NCI-H69 (cell line): Measurements from ENCODE around the gene SSUH2.
A peak's percentile ranks its signal among the peaks of the same experiment; 100 is the strongest.

Experiments
- DNase-seq: peaks from one replicate; lab custom pipeline; 2025; lab: John Stamatoyannopoulos, UW

Gene SSUH2

GRCh38 chr3:8610951-8611350 lies 33.6 kb downstream of the SSUH2 start:
- no peak for DNase-seq

GRCh38 chr3:8608791-8609467 lies 35.7 kb downstream of the SSUH2 start:
- DNase-seq, result no peak

- no peak for DNase-seq
These were observed 36.4 kb downstream of the SSUH2 start for GRCh38 chr3:8608041-8608790.

GRCh38 chr3:8607234-8608040 lies 37.2 kb downstream of the SSUH2 start:
- DNase-seq, result peak; percentile 9

GRCh38 chr3:8606701-8607231 lies 37.8 kb downstream of the SSUH2 start:
- DNase-seq, result no peak

- no peak for DNase-seq
These were observed 39.6 kb downstream of the SSUH2 start for GRCh38 chr3:8604988-8605387.

- no peak for DNase-seq
These were observed 40.6 kb downstream of the SSUH2 start for GRCh38 chr3:8604006-8604405.

- DNase-seq, result no peak
These were observed 41.4 kb downstream of the SSUH2 start for GRCh38 chr3:8603115-8603710.

- DNase-seq, result no peak
These were observed 44.1 kb downstream of the SSUH2 start for GRCh38 chr3:8600457-8600856.

GRCh38 chr3:8599146-8599545 lies 45.5 kb downstream of the SSUH2 start:
- no peak for DNase-seq

GRCh38 chr3:8597219-8597853 lies 47.3 kb downstream of the SSUH2 start:
- no peak for DNase-seq

- DNase-seq, result no peak
These were observed 48.0 kb downstream of the SSUH2 start for GRCh38 chr3:8596321-8597218.

GRCh38 chr3:8595695-8596115 lies 48.9 kb downstream of the SSUH2 start:
- DNase-seq, result no peak

GRCh38 chr3:8595252-8595651 lies 49.3 kb downstream of the SSUH2 start:
- DNase-seq, result no peak

- DNase-seq, result no peak
These were observed 51.4 kb downstream of the SSUH2 start for GRCh38 chr3:8593021-8593827.

GRCh38 chr3:8589880-8590556 lies 54.6 kb downstream of the SSUH2 start:
- no peak for DNase-seq

- DNase-seq, result no peak
These were observed 59.9 kb downstream of the SSUH2 start for GRCh38 chr3:8584661-8585060.

GRCh38 chr3:8581806-8582445 lies 62.7 kb downstream of the SSUH2 start:
- DNase-seq, result no peak

GRCh38 chr3:8581373-8581772 lies 63.2 kb downstream of the SSUH2 start:
- no peak for DNase-seq
